PC-3 (cell line): ENCODE results near the gene ARHGAP22.

ENCODE experiments used
- EZH2 ChIP-seq: fragments of 300-600 bp; sonication (generic); IDR thresholded peaks from one replicate; pipeline ENCODE4 v1.6.1; 2017; ENCODE audit warnings: antibody characterized with exemption, mild to moderate bottlenecking, low read length; ENCODE audit not compliant: unreplicated experiment
- TF ChIP-seq, protein P1 (sequence below): fragments of 300-600 bp; sonication (generic); conservative IDR thresholded peaks from 2 replicates; pipeline ENCODE4 v1.5.1; 2017; ENCODE audit warnings: antibody characterized with exemption, low read depth, mild to moderate bottlenecking, low read length

DNA sequence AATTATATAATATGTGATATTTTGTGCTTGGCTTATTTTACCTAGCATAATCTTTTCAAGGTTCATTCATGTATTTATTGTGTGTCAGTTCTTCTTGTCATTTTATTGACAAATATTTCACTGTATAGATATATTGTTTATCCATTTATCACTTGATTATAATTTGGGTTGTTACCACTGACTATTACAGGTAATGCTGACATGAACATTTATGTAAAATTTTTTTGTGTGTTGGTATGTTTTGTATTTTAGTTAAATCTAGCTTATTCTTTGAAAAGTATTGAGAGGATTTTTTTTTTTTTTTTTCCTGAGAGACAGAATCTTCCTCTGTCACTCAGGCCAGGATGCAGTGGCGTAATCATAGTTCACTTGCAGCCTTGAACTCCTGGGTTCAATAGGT, 190.7 kb downstream of the ARHGAP22 start:
- TF ChIP-seq EZH2 = no peak
- TF ChIP-seq, protein P1, sequence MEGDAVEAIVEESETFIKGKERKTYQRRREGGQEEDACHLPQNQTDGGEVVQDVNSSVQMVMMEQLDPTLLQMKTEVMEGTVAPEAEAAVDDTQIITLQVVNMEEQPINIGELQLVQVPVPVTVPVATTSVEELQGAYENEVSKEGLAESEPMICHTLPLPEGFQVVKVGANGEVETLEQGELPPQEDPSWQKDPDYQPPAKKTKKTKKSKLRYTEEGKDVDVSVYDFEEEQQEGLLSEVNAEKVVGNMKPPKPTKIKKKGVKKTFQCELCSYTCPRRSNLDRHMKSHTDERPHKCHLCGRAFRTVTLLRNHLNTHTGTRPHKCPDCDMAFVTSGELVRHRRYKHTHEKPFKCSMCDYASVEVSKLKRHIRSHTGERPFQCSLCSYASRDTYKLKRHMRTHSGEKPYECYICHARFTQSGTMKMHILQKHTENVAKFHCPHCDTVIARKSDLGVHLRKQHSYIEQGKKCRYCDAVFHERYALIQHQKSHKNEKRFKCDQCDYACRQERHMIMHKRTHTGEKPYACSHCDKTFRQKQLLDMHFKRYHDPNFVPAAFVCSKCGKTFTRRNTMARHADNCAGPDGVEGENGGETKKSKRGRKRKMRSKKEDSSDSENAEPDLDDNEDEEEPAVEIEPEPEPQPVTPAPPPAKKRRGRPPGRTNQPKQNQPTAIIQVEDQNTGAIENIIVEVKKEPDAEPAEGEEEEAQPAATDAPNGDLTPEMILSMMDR = no peak
